ENCODE measurements around the gene HDAC11.

DNA sequence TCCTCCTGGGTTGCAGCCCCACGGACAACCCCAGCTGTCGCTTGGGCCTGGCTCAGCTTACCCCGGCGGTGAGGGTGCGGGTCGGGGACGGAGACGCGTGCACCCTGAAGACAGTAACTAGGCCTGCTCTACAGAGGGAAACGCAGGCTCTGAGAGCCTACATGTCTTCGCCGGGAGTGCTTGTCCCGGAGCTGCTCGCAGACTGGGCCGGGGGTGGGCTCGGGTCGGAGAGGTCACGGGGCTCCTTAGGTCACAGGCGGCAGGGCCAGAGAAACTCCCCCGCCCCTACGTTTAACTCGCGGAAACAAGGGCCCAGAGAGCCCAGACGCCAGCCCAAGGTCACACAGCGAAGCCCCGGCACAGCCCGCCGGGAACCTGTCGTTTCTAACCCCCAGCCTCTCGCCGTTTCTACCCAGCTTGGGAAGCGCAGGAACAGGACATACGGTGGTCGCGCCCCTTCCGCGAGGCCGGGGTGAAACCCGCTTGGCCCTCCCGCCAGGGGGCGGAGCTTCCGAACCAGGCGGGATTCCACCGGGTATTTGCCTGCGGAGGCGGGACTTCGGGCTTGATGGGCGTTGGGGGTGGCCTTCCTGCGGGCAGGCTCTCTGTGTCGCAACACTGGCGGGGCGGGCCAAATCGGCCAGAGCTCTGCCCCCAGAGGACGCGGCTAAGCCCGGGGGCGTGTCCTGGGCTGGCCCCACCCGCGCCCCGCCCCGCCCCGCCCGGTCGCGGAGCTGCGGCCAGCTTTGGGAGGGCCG is at the start of gene HDAC11:
- TF ChIP-seq POLR2G (IDR thresholded peaks at IDR 0.05; ENCODE audit: low read depth, low read length) (peak; percentile 87), PHF8 (IDR thresholded peaks at IDR 0.05; ENCODE audit: borderline replicate concordance, low read length) (peak; percentile 86)

All from K562 (cell line).